Endothelial cell of umbilical vein (primary cell): ENCODE measurements around the gene COL23A1. TPM values are rescaled to one million over a fixed set of nuclear protein-coding genes. Genes with fewer than 3 reads are reported as not detected.

Experiments
- BruUV-seq: library from RNA; stranded (reverse); fragments of 400-500 nt; replicated peaks from 2 replicates; lab custom pipeline; 2021; lab: Mats Ljungman, UMichigan
- CTCF ChIA-PET: fragments of 300-600, 350-600 bp; sonication (Branson Sonifier 250); formaldehyde crosslinking; loops from one replicate; lab custom pipeline; 2021; ENCODE audit warnings: antibody characterized with exemption, inconsistent platforms; lab: Charles Lee
- POLR2A ChIA-PET: fragments of 300-600, 350-600 bp; sonication (Branson Sonifier 250); formaldehyde crosslinking; loops from one replicate; lab custom pipeline; 2021; ENCODE audit warnings: antibody characterized with exemption, inconsistent platforms; lab: Charles Lee
- DNase-seq: peaks from one replicate; pipeline ENCODE4 v3.0.0-alpha.2; 2011; ENCODE audit warnings: low read depth, low spot score
- FAIRE-seq: peaks from 2 replicates; lab custom pipeline; 2011; peaks lifted over from hg19 to GRCh38; lab: Jason Lieb, UNC
- H2AFZ ChIP-seq: 2 replicates; pipeline ENCODE4 v1.6.0; 2012; ENCODE audit warnings: low read depth, low read length, control low read depth, inconsistent platforms
- H3K27ac ChIP-seq: 2 replicates; pipeline ENCODE4 v1.5.1; 2011; ENCODE audit warnings: low read depth, mild to moderate bottlenecking, control low read depth, low read length, moderate library complexity; ENCODE audit not compliant: insufficient read depth
- H3K27me3 ChIP-seq, 2 experiments: 2 replicates each; pipeline versions ENCODE4 v1.6.0 to v1.6.1; 2011; ENCODE audit warnings: low read length in 2 of 2, mixed read lengths in 1 of 2; ENCODE audit not compliant: control insufficient read depth in 2 of 2, insufficient read depth in 2 of 2
- H3K36me3 ChIP-seq, 2 experiments: 2 replicates in 1 of 2; 3 replicates in 1 of 2; pipeline ENCODE4 v1.5.1; 2011; ENCODE audit warnings: low read length in 2 of 2, mild to moderate bottlenecking in 1 of 2, moderate library complexity in 1 of 2; ENCODE audit not compliant: control insufficient read depth in 2 of 2, insufficient read depth in 2 of 2; ENCODE audit errors: extremely low read depth in 1 of 2
- H3K4me1 ChIP-seq: 3 replicates; pipeline ENCODE4 v1.5.1; 2011; ENCODE audit warnings: mild to moderate bottlenecking, low read length; ENCODE audit not compliant: control insufficient read depth, insufficient read depth; ENCODE audit errors: extremely low read depth
- H3K4me2 ChIP-seq: 2 replicates; pipeline ENCODE4 v1.6.1; 2011; ENCODE audit warnings: low read length, control low read depth, mixed read lengths; ENCODE audit not compliant: insufficient read depth
- H3K4me3 ChIP-seq, 3 experiments: fragments of 200-600 bp in 1 of 3; sonication (generic), shearing (Covaris generic) in 1 of 3; replicated peaks in 1 of 3; 2 replicates each; pipeline ENCODE4 v1.5.1; 2011 to 2016; ENCODE audit warnings: control low read depth in 3 of 3, low read length in 3 of 3, mild to moderate bottlenecking in 2 of 3, inconsistent platforms in 1 of 3, low read depth in 1 of 3, moderate library complexity in 1 of 3; ENCODE audit not compliant: insufficient read depth in 1 of 3
- H3K79me2 ChIP-seq: 2 replicates; pipeline ENCODE4 v1.6.0; 2012; ENCODE audit warnings: low read length, inconsistent platforms; ENCODE audit not compliant: control insufficient read depth, insufficient read depth
- H3K9ac ChIP-seq: replicated peaks from 2 replicates; pipeline ENCODE3; 2011; ENCODE audit warnings: low read length, control low read depth; ENCODE audit not compliant: insufficient read depth; ENCODE audit errors: extremely low read depth
- H3K9me1 ChIP-seq: replicated peaks from 3 replicates; pipeline ENCODE4 v1.6.0; 2011; ENCODE audit warnings: mild to moderate bottlenecking, low read length; ENCODE audit not compliant: control insufficient read depth, insufficient read depth; ENCODE audit errors: extremely low read depth
- H3K9me3 ChIP-seq: replicated peaks from 2 replicates; pipeline ENCODE4 v1.5.1; 2012; ENCODE audit warnings: low read length, inconsistent platforms; ENCODE audit not compliant: control insufficient read depth, insufficient read depth
- H4K20me1 ChIP-seq: replicated peaks from 2 replicates; pipeline ENCODE3; 2011; ENCODE audit warnings: mild to moderate bottlenecking, low read length; ENCODE audit not compliant: control insufficient read depth, insufficient read depth; ENCODE audit errors: extremely low read depth
- EZH2 ChIP-seq: IDR thresholded peaks from 2 replicates; pipeline ENCODE4 v1.6.1; 2012; ENCODE audit warnings: borderline replicate concordance, low read depth, mild to moderate bottlenecking, moderate library complexity, low read length, inconsistent platforms; ENCODE audit not compliant: severe bottlenecking
- FOS ChIP-seq: IDR thresholded peaks from 2 replicates; pipeline ENCODE4 v1.6.1; 2011; ENCODE audit warnings: mild to moderate bottlenecking, low read length, moderate library complexity, borderline replicate concordance; ENCODE audit not compliant: insufficient read depth
- MYC ChIP-seq: IDR thresholded peaks from one replicate; pipeline ENCODE4 v1.6.1; 2011; ENCODE audit warnings: mild to moderate bottlenecking, low read depth, low read length
- POLR2A ChIP-seq: IDR thresholded peaks from 2 replicates; pipeline ENCODE4 v1.6.1; 2012; ENCODE audit warnings: low read depth, mild to moderate bottlenecking, control low read depth, low read length
- POLR2AphosphoS5 ChIP-seq: IDR thresholded peaks from 2 replicates; pipeline ENCODE4 v1.6.1; 2012; ENCODE audit warnings: low read depth, mild to moderate bottlenecking, control low read depth, low read length, moderate library complexity; ENCODE audit not compliant: insufficient read depth
- dilution Hi-C: fragments of 300-500 bp; cut with MboI; formaldehyde crosslinking; loops from one replicate; pipeline ENCODE4 v1.15.0; 2019; ENCODE audit warnings: low sequenced_read_pairs; ENCODE audit not compliant: extremely low pct_ligation_motif_present
- intact Hi-C: fragments of 100-400 bp; cut with micrococcal nuclease; formaldehyde crosslinking; loops from one replicate; pipeline ENCODE4 v1.10.0; 2022
- polyA plus RNA-seq, 4 experiments: library from polyadenylated mRNA; depleted of rRNA in 3 of 4; stranded (reverse) in 3 of 4; unstranded in 1 of 4; fragments of >200 nt; gene quantifications; 2 replicates each; pipeline versions ENCODE4 v1.2.1 to v1.2.3, GENCODE V29; 2011 to 2012; ENCODE audit warnings: missing spikeins in 1 of 4
- total RNA-seq: library from RNA; stranded (reverse); gene quantifications from 2 replicates; pipeline ENCODE4 v1.2.3, GENCODE V29; 2021
- TF ChIP-seq, protein P1 (sequence below), 2 donors: IDR thresholded peaks; 1 replicate in 1 of 2; 2 replicates in 1 of 2; pipeline ENCODE4 v1.5.1; 2011; ENCODE audit warnings: low read length in 2 of 2, mild to moderate bottlenecking in 2 of 2, moderate library complexity in 2 of 2, control low read depth in 1 of 2, inconsistent platforms in 1 of 2, low read depth in 1 of 2; ENCODE audit not compliant: insufficient read depth in 1 of 2; ENCODE audit errors: extremely low read depth in 1 of 2
- TF ChIP-seq, protein P2 (sequence below): IDR thresholded peaks from 2 replicates; pipeline ENCODE4 v1.6.1; 2011; ENCODE audit not compliant: insufficient read depth, insufficient read length

COL23A1 gene
- total and polyA plus RNA-seq, 2 donors (not counting 3 experiments of a cell fraction or from before 2014, with no cell fraction given), result not detected

- no peak overlapping the region for H3K27ac ChIP-seq
- TF ChIP-seq, protein P1, sequence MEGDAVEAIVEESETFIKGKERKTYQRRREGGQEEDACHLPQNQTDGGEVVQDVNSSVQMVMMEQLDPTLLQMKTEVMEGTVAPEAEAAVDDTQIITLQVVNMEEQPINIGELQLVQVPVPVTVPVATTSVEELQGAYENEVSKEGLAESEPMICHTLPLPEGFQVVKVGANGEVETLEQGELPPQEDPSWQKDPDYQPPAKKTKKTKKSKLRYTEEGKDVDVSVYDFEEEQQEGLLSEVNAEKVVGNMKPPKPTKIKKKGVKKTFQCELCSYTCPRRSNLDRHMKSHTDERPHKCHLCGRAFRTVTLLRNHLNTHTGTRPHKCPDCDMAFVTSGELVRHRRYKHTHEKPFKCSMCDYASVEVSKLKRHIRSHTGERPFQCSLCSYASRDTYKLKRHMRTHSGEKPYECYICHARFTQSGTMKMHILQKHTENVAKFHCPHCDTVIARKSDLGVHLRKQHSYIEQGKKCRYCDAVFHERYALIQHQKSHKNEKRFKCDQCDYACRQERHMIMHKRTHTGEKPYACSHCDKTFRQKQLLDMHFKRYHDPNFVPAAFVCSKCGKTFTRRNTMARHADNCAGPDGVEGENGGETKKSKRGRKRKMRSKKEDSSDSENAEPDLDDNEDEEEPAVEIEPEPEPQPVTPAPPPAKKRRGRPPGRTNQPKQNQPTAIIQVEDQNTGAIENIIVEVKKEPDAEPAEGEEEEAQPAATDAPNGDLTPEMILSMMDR (IDR thresholded peaks at IDR 0.05; ENCODE audit: extremely low read depth in 1 of 2, insufficient read depth in 1 of 2, low read depth in 1 of 2, low read length in 2 of 2), result no peak
- TF ChIP-seq MYC (no peak), FOS (no peak), POLR2AphosphoS5 (no peak), POLR2A (no peak), EZH2 (no peak)
- TF ChIP-seq, protein P2, sequence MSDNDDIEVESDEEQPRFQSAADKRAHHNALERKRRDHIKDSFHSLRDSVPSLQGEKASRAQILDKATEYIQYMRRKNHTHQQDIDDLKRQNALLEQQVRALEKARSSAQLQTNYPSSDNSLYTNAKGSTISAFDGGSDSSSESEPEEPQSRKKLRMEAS, result no peak
- no peaks in the 10 kb centered on the region for H3K9me3 ChIP-seq
- no peaks in the 10 kb centered on the region for H3K4me1 ChIP-seq
- no TSS peak for BruUV-seq
- no peaks in the 10 kb centered on the region for H3K9me1 ChIP-seq
- H3K27me3 ChIP-seq, result no peaks in the 10 kb centered on the region
- DNase-seq (no peak), FAIRE-seq (no peak)
- H2AFZ ChIP-seq, result no peak overlapping the region
- no peaks in the 10 kb centered on the region for H4K20me1 ChIP-seq
- intact Hi-C loops, result no loop called here
- no peak overlapping the region for H3K4me3 ChIP-seq
- H3K9ac ChIP-seq, result no peak overlapping the region
- no peak overlapping the region for H3K4me2 ChIP-seq
- no peaks in the 10 kb centered on the region for H3K79me2 ChIP-seq
- ChIA-PET POLR2A (no interaction called here), CTCF (no interaction called here)
- H3K36me3 ChIP-seq, result no peaks in the 10 kb centered on the region
- dilution Hi-C loops, result no loop called here
These were observed 57.5 kb downstream of the COL23A1 start for GRCh38 chr5:178532666-178533065.
